ENCODE results near the gene EDAR. TPM values are rescaled to one million over a fixed set of nuclear protein-coding genes. Genes with fewer than 3 reads are reported as not detected.

EDAR gene
- total and polyA plus RNA-seq, 7 donors, result under 0.01 to 0.87 TPM; not detected in 5

- peaks cover 0 to 3% (median 0%) of the 10 kb centered on the region in 4 donors for H3K9me3 ChIP-seq
- no peaks in the 10 kb centered on the region for H3K4me1 ChIP-seq
- no peaks in the 10 kb centered on the region for H3K36me3 ChIP-seq
- no peaks in the 10 kb centered on the region for H3K27me3 ChIP-seq
- 83 to 87% methylated on average over 16 of the region's 16 CpGs for WGBS, 2 donors
- no peak overlapping the region for H3K27ac ChIP-seq
- TF ChIP-seq POLR2A (IDR thresholded peaks at IDR 0.05) (no peak), CTCF (IDR thresholded peaks at IDR 0.05) (no peak), EP300 (IDR thresholded peaks at IDR 0.05) (no peak), POLR2AphosphoS5 (IDR thresholded peaks at IDR 0.05) (no peak)
- intact Hi-C loops (cut with DNase I), result loop anchor here (10.0 kb wide), 1 partner anchor 90 kb away; no protein-coding TSS in a partner anchor
- no peak overlapping the region for H3K4me3 ChIP-seq
- no peak for DNase-seq
Observed at GRCh38 chr2:108944601-108945331, 44.3 kb downstream of the EDAR start.

GRCh38 chr2:108943751-108944150, 45.3 kb downstream of the EDAR start:
- intact Hi-C loops (cut with DNase I), result loop anchor here (10.0 kb wide), 1 partner anchor 89 kb away; no protein-coding TSS in a partner anchor
- Histone ChIP-seq H3K36me3 (no peaks in the 10 kb centered on the region), H3K4me3 (no peak overlapping the region), H3K27me3 (no peaks in the 10 kb centered on the region), H3K9me3 (peaks cover 0 to 3% (median 0%) of the 10 kb centered on the region in 4 donors), H3K4me1 (no peaks in the 10 kb centered on the region), H3K27ac (no peak overlapping the region)
- TF ChIP-seq CTCF (IDR thresholded peaks at IDR 0.05), result no peak
- no peak for TF ChIP-seq POLR2A (IDR thresholded peaks at IDR 0.05)
- no peak for TF ChIP-seq EP300 (IDR thresholded peaks at IDR 0.05)
- no peak for TF ChIP-seq POLR2AphosphoS5 (IDR thresholded peaks at IDR 0.05)
- DNase-seq, result no peak
- WGBS, 2 donors, result 85 to 86% methylated on average over 6 of the region's 6 CpGs

GRCh38 chr2:108942888-108943287, 46.1 kb downstream of the EDAR start:
- Histone ChIP-seq H3K27ac (no peak overlapping the region), H3K36me3 (no peaks in the 10 kb centered on the region), H3K4me3 (no peak overlapping the region), H3K9me3 (peaks cover 0 to 3% (median 0%) of the 10 kb centered on the region in 4 donors), H3K4me1 (no peaks in the 10 kb centered on the region), H3K27me3 (no peaks in the 10 kb centered on the region)
- DNase-seq, result no peak
- 92% methylated on average over 15 of the region's 15 CpGs for WGBS, 2 donors
- intact Hi-C loops (cut with DNase I), result loop anchor here (10.0 kb wide), 1 partner anchor 88 kb away; no protein-coding TSS in a partner anchor
- no peak for TF ChIP-seq CTCF (IDR thresholded peaks at IDR 0.05)
- TF ChIP-seq EP300 (IDR thresholded peaks at IDR 0.05), result no peak
- no peak for TF ChIP-seq POLR2A (IDR thresholded peaks at IDR 0.05)
- TF ChIP-seq POLR2AphosphoS5 (IDR thresholded peaks at IDR 0.05), result no peak

DNA sequence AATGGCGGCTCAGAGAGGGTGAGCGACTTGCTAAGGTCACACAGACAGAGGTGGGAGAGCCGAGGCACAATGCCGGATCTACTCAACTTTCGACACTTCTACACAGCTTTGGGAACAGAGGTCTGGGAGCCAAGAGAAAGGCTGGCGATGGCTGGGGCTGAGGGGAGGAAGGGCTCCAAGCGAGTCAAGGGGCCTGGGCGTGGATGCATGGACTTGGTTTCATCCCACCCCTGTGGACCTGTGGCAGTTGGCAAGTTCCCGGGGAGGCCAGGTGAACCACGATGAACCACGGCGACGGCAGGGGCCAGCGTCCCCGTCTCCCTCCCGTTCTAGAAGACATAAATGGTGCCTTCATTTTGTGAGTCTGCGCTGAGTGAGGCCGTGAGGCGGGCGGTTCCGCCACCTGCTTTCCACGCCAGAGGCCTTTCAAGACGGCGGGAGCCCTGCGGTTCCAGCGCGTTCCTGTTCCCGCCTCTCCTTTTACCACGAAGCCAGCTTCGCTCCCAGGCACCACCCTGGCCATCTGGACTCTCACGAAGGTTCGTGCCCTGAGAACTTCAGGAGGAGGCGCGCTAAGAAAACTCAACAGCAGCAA, 46.7 kb downstream of the EDAR start:
- WGBS, 2 donors, result 96% methylated on average over 34 of the region's 34 CpGs
- Histone ChIP-seq H3K4me1 (no peaks in the 10 kb centered on the region), H3K4me3 (no peak overlapping the region), H3K27me3 (no peaks in the 10 kb centered on the region), H3K9me3 (no peaks in the 10 kb centered on the region), H3K27ac (no peak overlapping the region), H3K36me3 (no peaks in the 10 kb centered on the region)
- TF ChIP-seq POLR2A (IDR thresholded peaks at IDR 0.05) (no peak), POLR2AphosphoS5 (IDR thresholded peaks at IDR 0.05) (no peak), EP300 (IDR thresholded peaks at IDR 0.05) (no peak), CTCF (IDR thresholded peaks at IDR 0.05) (no peak)
- intact Hi-C loops (cut with DNase I), result loop anchor here (10.0 kb wide), 1 partner anchor 88 kb away; no protein-coding TSS in a partner anchor
- no peak for DNase-seq

All from sigmoid colon (tissue), 7 donors.